ENCODE results near the gene MTAP.

The MTAP gene

DNA sequence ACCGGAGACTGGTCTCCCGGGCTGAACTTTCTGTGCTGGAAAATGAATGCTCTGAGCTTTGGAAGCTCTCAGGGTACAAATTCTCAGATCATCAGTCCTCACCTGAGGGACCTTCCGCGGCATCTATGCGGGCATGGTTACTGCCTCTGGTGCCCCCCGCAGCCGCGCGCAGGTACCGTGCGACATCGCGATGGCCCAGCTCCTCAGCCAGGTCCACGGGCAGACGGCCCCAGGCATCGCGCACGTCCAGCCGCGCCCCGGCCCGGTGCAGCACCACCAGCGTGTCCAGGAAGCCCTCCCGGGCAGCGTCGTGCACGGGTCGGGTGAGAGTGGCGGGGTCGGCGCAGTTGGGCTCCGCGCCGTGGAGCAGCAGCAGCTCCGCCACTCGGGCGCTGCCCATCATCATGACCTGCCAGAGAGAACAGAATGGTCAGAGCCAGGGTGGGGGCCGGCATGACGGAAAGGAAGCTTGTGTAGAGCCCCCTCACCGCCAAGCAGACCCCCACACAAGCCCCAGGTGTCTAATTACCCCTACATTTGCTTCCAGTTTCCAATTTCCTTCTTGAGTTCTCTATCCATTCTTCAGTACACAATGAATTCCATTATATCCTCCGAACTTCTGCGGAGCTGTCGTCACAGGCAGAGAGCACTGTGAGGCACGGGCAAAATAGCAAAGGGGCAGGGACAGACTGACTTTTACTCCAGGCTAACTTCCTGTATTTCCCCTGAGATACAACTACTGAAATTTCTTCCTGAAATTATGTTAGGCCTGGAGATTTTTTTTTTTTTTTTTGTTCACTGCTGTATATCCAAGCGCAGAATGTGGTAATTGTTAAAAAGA is 168.6 kb downstream of the MTAP start:
- DNase-seq = no peak

DNA sequence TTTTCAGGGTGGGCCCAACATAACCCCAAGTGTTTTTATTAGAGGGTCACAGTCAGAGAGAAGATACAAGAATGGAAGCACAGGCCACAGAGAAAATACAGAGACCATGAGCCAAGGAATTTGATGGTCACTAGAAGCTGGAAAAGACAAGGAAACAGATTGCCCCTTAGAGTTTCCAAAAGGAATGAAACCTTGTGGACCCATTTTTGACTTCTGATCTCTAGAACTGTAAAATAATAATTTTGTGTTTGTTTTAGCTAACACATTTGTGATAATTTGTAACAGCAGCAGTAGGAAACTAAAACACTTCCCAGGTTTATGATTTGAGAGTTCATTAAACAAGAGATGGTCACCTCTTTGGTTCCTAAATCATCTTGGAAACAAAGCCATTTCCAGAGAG is 169.9 kb downstream of the MTAP start:
- DNase-seq = no peak

DNA sequence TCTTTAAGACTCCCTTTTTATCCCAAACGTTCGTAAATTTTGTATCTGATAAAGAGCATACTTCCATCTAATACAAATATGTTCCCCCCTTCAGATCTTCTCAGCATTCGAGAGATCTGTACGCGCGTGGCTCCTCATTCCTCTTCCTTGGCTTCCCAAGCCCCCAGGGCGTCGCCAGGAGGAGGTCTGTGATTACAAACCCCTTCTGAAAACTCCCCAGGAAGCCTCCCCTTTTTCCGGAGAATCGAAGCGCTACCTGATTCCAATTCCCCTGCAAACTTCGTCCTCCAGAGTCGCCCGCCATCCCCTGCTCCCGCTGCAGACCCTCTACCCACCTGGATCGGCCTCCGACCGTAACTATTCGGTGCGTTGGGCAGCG is 171.9 kb downstream of the MTAP start:
- no peak for DNase-seq

DNA sequence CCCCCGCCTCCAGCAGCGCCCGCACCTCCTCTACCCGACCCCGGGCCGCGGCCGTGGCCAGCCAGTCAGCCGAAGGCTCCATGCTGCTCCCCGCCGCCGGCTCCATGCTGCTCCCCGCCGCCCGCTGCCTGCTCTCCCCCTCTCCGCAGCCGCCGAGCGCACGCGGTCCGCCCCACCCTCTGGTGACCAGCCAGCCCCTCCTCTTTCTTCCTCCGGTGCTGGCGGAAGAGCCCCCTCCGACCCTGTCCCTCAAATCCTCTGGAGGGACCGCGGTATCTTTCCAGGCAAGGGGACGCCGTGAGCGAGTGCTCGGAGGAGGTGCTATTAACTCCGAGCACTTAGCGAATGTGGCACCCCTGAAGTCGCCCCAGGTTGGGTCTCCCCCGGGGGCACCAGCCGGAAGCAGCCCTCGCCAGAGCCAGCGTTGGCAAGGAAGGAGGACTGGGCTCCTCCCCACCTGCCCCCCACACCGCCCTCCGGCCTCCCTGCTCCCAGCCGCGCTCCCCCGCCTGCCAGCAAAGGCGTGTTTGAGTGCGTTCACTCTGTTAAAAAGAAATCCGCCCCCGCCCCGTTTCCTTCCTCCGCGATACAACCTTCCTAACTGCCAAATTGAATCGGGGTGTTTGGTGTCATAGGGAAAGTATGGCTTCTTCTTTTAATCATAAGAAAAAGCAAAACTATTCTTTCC is 172.4 kb downstream of the MTAP start:
- peak; percentile 41 for DNase-seq

DNA sequence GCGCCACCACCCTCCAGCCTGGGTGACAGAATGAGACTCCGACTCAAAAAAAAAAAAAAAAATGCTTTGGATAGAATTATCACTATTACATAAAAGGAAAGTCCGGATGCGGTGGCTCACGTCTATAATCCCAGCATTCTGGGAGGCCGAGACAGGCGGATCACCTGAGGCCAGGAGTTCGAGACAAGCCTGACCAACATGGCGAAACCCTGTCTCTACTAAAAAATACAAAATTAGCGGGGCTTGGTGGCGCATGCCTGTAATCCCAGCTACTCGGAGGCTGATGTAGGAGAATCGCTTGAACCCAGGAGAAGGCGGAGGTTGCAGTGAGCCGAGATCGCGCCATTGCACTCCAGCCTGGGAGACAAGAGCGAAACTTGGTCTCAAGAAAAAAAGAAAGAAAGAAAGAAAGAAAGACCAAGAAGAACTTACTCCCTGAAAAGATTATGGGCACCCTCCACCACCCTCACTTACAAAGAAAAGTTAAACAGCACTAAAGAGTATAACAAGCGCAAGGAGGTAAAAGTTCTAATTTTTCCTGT is 174.0 kb downstream of the MTAP start:
- no peak for DNase-seq

DNA sequence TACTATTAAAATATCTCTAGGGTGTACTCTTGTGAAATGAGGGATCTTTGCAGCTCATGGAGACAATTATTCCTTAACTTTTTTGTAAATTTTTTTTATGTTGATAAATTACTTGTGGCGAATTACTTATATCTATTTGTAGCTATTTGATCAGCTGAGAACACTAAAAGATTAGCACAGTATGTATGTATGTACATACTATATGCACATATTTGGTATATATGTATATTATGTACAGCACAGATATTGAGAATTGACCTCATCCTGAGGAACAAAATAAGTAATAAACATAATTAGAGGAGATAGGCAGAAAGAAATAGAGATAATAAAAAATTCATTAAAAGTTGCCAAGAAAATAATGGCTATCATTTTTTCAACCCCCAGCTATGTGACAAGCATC is 180.0 kb downstream of the MTAP start:
- no peak for DNase-seq

DNA sequence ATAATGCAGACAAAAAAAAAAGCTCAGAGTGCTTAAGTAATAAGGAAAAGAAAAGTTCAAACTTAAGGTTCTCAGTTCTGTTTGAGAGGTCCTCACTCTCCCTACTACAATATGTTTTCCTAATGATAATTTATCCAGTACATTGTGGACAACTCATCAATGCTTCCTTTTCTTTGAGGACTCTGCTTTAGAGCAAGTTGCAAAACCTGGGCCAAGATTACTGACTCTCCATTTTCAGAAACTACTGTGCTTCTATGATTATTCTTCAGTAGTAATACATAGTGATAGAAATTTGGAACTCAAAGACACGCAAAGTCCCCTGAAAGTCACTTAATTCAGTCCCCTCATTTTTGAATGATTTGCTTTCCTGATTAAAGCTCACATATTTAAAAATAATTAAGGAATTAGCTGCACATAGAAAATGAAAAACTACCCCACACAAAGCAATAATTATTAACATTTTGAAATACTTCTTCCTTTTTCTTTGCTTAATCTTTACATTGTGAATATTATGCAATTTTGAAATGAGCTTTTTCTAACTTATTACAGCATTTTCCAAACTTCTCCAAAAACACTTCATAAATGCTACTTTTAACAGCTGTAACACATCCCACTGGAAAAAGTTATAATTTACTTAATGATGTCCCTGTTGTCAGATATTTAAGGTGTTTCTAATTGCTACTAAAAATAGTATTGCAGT is 180.6 kb downstream of the MTAP start:
- DNase-seq = no peak

DNA sequence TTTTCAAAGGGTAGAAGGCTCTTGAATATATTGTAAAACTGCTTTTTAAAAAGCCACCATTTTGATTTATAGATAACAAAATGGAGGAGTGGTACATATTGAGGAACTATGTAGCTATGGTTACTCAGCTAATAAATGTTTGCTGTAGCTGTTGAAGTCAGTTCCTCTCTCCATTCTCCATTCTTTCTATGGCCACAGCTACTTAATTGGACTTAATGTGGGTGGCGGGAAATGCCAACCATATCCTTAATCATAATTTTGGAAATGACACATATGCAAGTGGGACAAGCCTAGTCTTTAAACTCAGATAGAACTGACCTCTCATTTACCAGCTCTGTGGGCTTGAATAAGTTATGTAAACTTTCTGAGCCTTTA is 181.1 kb downstream of the MTAP start:
- DNase-seq = no peak

DNA sequence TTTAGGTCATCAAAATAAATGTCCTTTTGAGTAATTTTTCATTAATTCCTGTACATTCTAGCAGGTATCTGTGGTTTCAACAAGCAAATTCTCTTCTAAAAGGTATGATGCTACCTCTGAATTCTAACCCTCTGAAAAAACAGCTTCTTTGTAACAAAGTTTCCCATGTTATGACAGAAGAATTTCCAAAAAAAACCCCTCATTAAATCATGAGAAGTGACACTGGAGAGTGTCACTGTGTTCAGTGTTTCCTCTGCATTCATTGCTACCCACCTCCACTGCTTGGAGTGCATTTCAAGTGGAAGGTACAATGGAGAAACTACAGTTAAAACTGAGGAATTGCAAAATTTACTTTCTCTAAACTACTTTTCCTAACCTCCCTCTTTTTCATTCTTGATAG is 181.7 kb downstream of the MTAP start:
- DNase-seq = no peak

DNA sequence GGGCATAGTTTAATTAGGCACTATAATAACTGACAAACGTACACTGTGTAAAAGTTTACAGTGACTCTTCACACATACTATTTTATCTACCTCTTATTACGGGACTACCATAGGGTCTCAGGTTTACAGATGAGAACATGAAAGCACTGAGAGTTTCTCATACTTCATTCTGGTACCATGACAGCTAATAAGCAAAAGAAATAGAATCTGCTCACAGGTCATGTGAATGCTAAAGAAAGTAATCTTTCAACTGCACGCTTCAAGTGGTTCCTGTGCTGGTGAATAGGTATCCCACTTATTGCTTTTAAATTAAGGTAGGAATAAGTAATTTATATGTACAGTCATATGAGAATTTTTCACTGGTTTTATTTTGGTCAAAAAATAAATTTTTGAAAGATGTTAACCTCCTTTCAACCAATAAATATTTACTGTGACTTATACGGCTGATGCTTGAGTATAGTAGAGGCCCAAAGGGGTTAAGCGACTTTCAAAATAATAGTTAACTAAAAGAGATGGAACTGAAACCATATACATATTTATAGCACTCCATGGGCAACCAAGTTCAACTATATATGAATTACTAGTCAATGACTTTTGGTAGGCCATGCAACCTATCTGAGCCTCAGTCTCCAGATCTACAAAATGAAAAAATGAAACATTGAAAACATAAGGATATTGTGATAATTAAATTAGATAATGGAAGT is 183.7 kb downstream of the MTAP start:
- DNase-seq = no peak
